ENCODE results near the gene PPTC7. TPM values are rescaled to one million over a fixed set of nuclear protein-coding genes. Genes with fewer than 3 reads are reported as not detected.
A peak's percentile ranks its signal among the peaks of the same experiment; 100 is the strongest.

PPTC7 gene
- total and polyA plus RNA-seq, 2 of the 4 experiments (the other 2 are of a cell fraction): 4.1 to 6.8 TPM

DNA sequence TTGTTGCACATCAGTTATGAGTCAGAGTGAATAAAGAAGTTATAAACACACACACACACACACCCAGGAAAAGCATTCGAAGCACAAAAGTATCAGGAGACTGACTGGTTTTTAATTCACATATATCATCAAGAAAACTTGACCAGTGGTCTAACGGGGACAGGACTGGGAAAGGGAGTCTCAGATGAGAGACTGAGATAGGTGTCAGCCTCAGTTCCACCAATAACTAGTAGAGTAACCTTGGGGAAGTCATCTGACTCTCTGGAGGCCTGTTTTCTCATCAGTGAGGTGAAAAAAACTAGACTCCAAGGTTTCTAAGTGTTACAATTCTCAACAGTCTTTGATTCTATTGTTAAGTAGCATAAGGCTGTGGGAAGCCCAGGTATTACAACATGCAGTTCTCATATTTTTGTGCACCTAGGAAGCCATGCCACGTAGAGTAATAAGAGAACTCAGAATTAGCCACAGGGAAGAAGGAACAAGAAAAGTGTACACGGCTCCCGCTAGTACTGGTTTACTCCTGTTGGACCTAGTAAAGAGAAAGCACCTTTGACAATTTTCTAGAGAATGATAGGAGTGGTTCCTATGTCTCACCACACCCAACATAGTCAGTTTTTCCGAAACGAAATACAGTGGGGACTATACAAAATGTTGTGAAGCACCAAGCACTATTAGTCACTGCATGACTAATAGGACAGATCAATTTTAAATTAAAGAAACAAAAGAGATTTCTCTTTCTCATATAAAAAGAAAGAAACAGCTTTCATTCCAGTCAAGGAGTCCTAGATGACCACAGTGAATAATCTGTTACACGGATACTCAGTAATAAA is 5.0 kb downstream of the PPTC7 start:
- peaks cover 10% of the 10 kb centered on the region for H3K9me1 ChIP-seq (ENCODE audit: insufficient read depth, low read length)
- peak overlapping the region; percentile 85 for H4K91ac ChIP-seq (ENCODE audit: insufficient read depth, low read depth, low read length)
- TF ChIP-seq SMC3 (IDR thresholded peaks at IDR 0.05; ENCODE audit: low read depth, low read length): no peak
- TF ChIP-seq, protein P1, sequence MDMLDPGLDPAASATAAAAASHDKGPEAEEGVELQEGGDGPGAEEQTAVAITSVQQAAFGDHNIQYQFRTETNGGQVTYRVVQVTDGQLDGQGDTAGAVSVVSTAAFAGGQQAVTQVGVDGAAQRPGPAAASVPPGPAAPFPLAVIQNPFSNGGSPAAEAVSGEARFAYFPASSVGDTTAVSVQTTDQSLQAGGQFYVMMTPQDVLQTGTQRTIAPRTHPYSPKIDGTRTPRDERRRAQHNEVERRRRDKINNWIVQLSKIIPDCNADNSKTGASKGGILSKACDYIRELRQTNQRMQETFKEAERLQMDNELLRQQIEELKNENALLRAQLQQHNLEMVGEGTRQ (IDR thresholded peaks at IDR 0.05; ENCODE audit: low read depth, low read length): no peak
- no peak for TF ChIP-seq RFX5 (IDR thresholded peaks at IDR 0.05; ENCODE audit: low read depth, low read length)
- peak; percentile 83 for TF ChIP-seq FOS (IDR thresholded peaks at IDR 0.05; ENCODE audit: low read depth, low read length)
- peak; percentile 24; the same call in 1 of the 2 replicates for TF ChIP-seq POLR2A (IDR thresholded peaks at IDR 0.05; ENCODE audit: low read depth, low read length)
- TF ChIP-seq NFE2L2 (IDR thresholded peaks at IDR 0.05; ENCODE audit: low read depth, low read length): no peak
- TF ChIP-seq MAZ (IDR thresholded peaks at IDR 0.05; ENCODE audit: borderline replicate concordance, low read depth, low read length): no peak
- peak overlapping the region; percentile 81 for H2AK9ac ChIP-seq (replicated peaks; ENCODE audit: low read depth, low read length, poor library complexity)
- peak overlapping the region; percentile 0; the same call in 1 of the 2 replicates for H3K4me3 ChIP-seq (ENCODE audit: insufficient read depth, low read depth, low read length)
- H3K18ac ChIP-seq (ENCODE audit: low read depth, low read length): peak overlapping the region; percentile 82
- H2AK5ac ChIP-seq (ENCODE audit: low read depth, low read length): peak overlapping the region; percentile 84; the same call in 1 of the 2 replicates
- peak overlapping the region; percentile 87 for H2BK20ac ChIP-seq (ENCODE audit: low read depth, low read length)
- no peak overlapping the region for H2AFZ ChIP-seq (replicated peaks; ENCODE audit: low read length, poor library complexity)
- H3K27me3 ChIP-seq (ENCODE audit: control insufficient read depth, insufficient read depth, low read length): no peaks in the 10 kb centered on the region
- H3K9ac ChIP-seq (ENCODE audit: low read depth, low read length): peak overlapping the region; percentile 65
- 83% methylated on average over 1 of the region's 8 CpGs; no CpG with 5 or more reads in 1 of the 2 experiments for WGBS, 2 experiments (ENCODE audit: extremely low coverage in 2 of 2, insufficient read length in 1 of 2)
- no TSS peak for BruUV-seq (replicated peaks)
- H2BK120ac ChIP-seq (ENCODE audit: low read depth, low read length): peak overlapping the region; percentile 85
- peaks cover 58% of the 10 kb centered on the region for H4K20me1 ChIP-seq (ENCODE audit: insufficient read depth, low read length)
- H4K5ac ChIP-seq (ENCODE audit: low read depth, low read length): peak overlapping the region; percentile 20; the same call in 1 of the 2 replicates
- H3K23ac ChIP-seq (ENCODE audit: low read depth, low read length): peak overlapping the region; percentile 84
- intact Hi-C loops (cut with micrococcal nuclease) (loop anchor here (1.0 kb wide), 1 partner anchor 14 kb away; no protein-coding TSS in a partner anchor), in situ Hi-C loops (cut with MboI; ENCODE audit: low sequenced_read_pairs) (no loop called here), dilution Hi-C loops (cut with HindIII; ENCODE audit: low sequenced_read_pairs, unreplicated experiment) (no loop called here)
- H4K8ac ChIP-seq (ENCODE audit: low read depth in 2 of 2, low read length in 2 of 2): peak overlapping the region; percentile 47 to 80; a peak in 3 of 4 replicates
- no peaks in the 10 kb centered on the region for H3K36me3 ChIP-seq (ENCODE audit: control insufficient read depth, insufficient read depth, low read length)
- H3K14ac ChIP-seq (replicated peaks; ENCODE audit: low read depth, low read length): peak overlapping the region; percentile 86
- H3K27ac ChIP-seq (ENCODE audit: insufficient read depth, low read length): peak overlapping the region; percentile 92; the same call in 1 of the 2 replicates
- peak overlapping the region; percentile 53 for H3K56ac ChIP-seq (ENCODE audit: extremely low read depth, insufficient read depth, low read length)
- CTCF ChIA-PET: interaction anchor here (0.6 kb wide), 1 partner anchor 274 kb away, joined by 3 read pairs; no protein-coding TSS in a partner anchor
- ATAC-seq (ENCODE audit: low read depth) (peak; percentile 82), DNase-seq (peak; percentile 88)
- peaks cover 20 to 62% of the 10 kb centered on the region in 2 experiments for H3K79me1 ChIP-seq (ENCODE audit: low read depth in 1 of 2, low read length in 2 of 2)
- peak overlapping the region; percentile 91 for H3K4me2 ChIP-seq (ENCODE audit: low read depth, low read length)
- POLR2A ChIA-PET (ENCODE audit: unreplicated experiment): no interaction called here
- peak overlapping the region; percentile 88; the same call in 2 of the 3 replicates for H2BK15ac ChIP-seq (ENCODE audit: low read depth, low read length)
- peak overlapping the region; percentile 98 for H2BK5ac ChIP-seq (ENCODE audit: low read depth, low read length, poor library complexity, severe bottlenecking)
- H3K4ac ChIP-seq (ENCODE audit: low read depth, low read length): peak overlapping the region; percentile 89
- H3K4me1 ChIP-seq (ENCODE audit: control insufficient read depth, insufficient read depth, low read length): peaks cover 10% of the 10 kb centered on the region
- no peaks in the 10 kb centered on the region for H3K9me3 ChIP-seq (ENCODE audit: control insufficient read depth, insufficient read depth, low read length)
